ENCODE measurements around the gene AGBL1. TPM values are rescaled to one million over a fixed set of nuclear protein-coding genes. Genes with fewer than 3 reads are reported as not detected.

Gene AGBL1
- total and polyA plus RNA-seq, 2 donors (not counting 3 experiments of a cell fraction or from before 2014, with no cell fraction given): not detected

DNA sequence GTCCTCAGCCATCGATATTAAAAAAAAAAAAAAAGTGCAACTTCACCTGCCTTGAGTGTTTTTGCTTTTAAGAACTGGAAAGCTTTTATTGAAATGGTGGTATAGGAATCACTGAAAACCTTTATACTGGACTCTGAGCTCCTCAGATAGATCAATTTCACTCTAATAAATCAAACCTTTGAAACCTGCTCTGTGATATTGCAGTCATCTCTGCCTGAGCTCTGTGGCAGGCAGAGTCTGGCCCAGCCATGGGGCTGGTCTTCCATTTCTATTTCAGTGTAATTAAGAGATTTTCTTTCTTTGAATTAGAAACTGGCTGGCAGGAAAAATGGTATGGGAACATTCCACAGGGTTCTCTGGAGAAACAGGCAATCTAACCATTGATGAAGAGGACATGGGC, 762.5 kb downstream of the AGBL1 start:
- Histone ChIP-seq H3K4me1 (ENCODE audit: control insufficient read depth, extremely low read depth, insufficient read depth, low read length) (no peaks in the 10 kb centered on the region), H3K79me2 (ENCODE audit: control insufficient read depth, insufficient read depth, low read length) (no peaks in the 10 kb centered on the region), H4K20me1 (replicated peaks; ENCODE audit: control insufficient read depth, extremely low read depth, insufficient read depth, low read length) (no peaks in the 10 kb centered on the region), H3K4me2 (ENCODE audit: insufficient read depth, low read length) (no peak overlapping the region), H3K27me3 (ENCODE audit: control insufficient read depth in 2 of 2, insufficient read depth in 2 of 2, low read length in 2 of 2) (no peaks in the 10 kb centered on the region), H2AFZ (ENCODE audit: low read depth, low read length) (no peak overlapping the region), H3K9ac (replicated peaks; ENCODE audit: extremely low read depth, insufficient read depth, low read length) (no peak overlapping the region), H3K9me1 (replicated peaks; ENCODE audit: control insufficient read depth, extremely low read depth, insufficient read depth, low read length) (no peaks in the 10 kb centered on the region), H3K36me3 (ENCODE audit: control insufficient read depth in 2 of 2, extremely low read depth in 1 of 2, insufficient read depth in 2 of 2, low read length in 2 of 2) (no peaks in the 10 kb centered on the region), H3K9me3 (replicated peaks; ENCODE audit: control insufficient read depth, insufficient read depth, low read length) (peaks cover 2% of the 10 kb centered on the region), H3K4me3 (replicated peaks in 1 of 3; ENCODE audit: insufficient read depth in 1 of 3, low read depth in 1 of 3, low read length in 3 of 3) (no peak overlapping the region), H3K27ac (ENCODE audit: insufficient read depth, low read depth, low read length) (no peak overlapping the region)
- CTCF ChIA-PET: no interaction called here
- no TSS peak for BruUV-seq (replicated peaks)
- no peak for FAIRE-seq
- intact Hi-C loops (cut with micrococcal nuclease): no loop called here
- no peak for TF ChIP-seq MYC (IDR thresholded peaks at IDR 0.05; ENCODE audit: low read depth, low read length)
- no peak for TF ChIP-seq EZH2 (IDR thresholded peaks at IDR 0.05; ENCODE audit: borderline replicate concordance, low read depth, low read length, severe bottlenecking)
- TF ChIP-seq, protein P1, sequence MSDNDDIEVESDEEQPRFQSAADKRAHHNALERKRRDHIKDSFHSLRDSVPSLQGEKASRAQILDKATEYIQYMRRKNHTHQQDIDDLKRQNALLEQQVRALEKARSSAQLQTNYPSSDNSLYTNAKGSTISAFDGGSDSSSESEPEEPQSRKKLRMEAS (IDR thresholded peaks at IDR 0.05; ENCODE audit: insufficient read depth, insufficient read length): no peak
- POLR2A ChIA-PET: no interaction called here
- DNase-seq (ENCODE audit: low read depth, low spot score): no peak
- dilution Hi-C loops (cut with MboI; ENCODE audit: extremely low pct_ligation_motif_present, low sequenced_read_pairs): no loop called here

DNA sequence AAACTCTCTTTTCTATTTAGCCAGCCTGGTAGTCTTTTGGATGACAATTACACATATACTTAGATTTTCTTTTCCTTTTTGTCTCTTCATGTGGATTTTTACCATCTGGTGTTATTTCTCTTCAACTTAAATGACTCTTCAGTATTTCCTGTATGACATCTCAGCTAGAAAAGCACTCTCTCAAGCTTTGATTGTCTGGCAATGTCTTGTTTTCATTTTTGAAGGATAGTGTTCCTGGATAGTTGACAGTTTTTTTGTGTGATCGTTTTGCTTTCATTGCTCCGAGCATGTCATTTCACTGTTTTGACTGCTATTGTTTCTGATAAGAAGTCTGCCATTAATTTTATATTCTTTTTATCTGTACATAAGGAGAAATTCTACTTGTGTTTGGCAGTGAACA, 766.4 kb downstream of the AGBL1 start:
- H3K9ac ChIP-seq (replicated peaks; ENCODE audit: extremely low read depth, insufficient read depth, low read length): no peak overlapping the region
- no peak overlapping the region for H2AFZ ChIP-seq (ENCODE audit: low read depth, low read length)
- no peaks in the 10 kb centered on the region for H3K4me1 ChIP-seq (ENCODE audit: control insufficient read depth, extremely low read depth, insufficient read depth, low read length)
- H3K4me2 ChIP-seq (ENCODE audit: insufficient read depth, low read length): no peak overlapping the region
- POLR2A ChIA-PET: no interaction called here
- no TSS peak for BruUV-seq (replicated peaks)
- no peak overlapping the region for H3K4me3 ChIP-seq (replicated peaks in 1 of 3; ENCODE audit: insufficient read depth in 1 of 3, low read depth in 1 of 3, low read length in 3 of 3)
- peaks cover 6% of the 10 kb centered on the region for H3K9me3 ChIP-seq (replicated peaks; ENCODE audit: control insufficient read depth, insufficient read depth, low read length)
- H3K36me3 ChIP-seq (ENCODE audit: control insufficient read depth in 2 of 2, extremely low read depth in 1 of 2, insufficient read depth in 2 of 2, low read length in 2 of 2): no peaks in the 10 kb centered on the region
- H3K27ac ChIP-seq (ENCODE audit: insufficient read depth, low read depth, low read length): no peak overlapping the region
- CTCF ChIA-PET: no interaction called here
- FAIRE-seq (no peak), DNase-seq (ENCODE audit: low read depth, low spot score) (no peak)
- no peak for TF ChIP-seq FOS (IDR thresholded peaks at IDR 0.05; ENCODE audit: borderline replicate concordance, insufficient read depth, low read length)
- TF ChIP-seq, protein P1 (IDR thresholded peaks at IDR 0.05; ENCODE audit: insufficient read depth, insufficient read length): no peak
- no peaks in the 10 kb centered on the region for H3K27me3 ChIP-seq (ENCODE audit: control insufficient read depth in 2 of 2, insufficient read depth in 2 of 2, low read length in 2 of 2)
- intact Hi-C loops (cut with micrococcal nuclease) (no loop called here), dilution Hi-C loops (cut with MboI; ENCODE audit: extremely low pct_ligation_motif_present, low sequenced_read_pairs) (no loop called here)
- H4K20me1 ChIP-seq (replicated peaks; ENCODE audit: control insufficient read depth, extremely low read depth, insufficient read depth, low read length): no peaks in the 10 kb centered on the region
- no peaks in the 10 kb centered on the region for H3K79me2 ChIP-seq (ENCODE audit: control insufficient read depth, insufficient read depth, low read length)
- H3K9me1 ChIP-seq (replicated peaks; ENCODE audit: control insufficient read depth, extremely low read depth, insufficient read depth, low read length): no peaks in the 10 kb centered on the region

All from endothelial cell of umbilical vein (primary cell).